ENCODE data around the gene ANTXRL.
"Not testable (repeated sequence)": the region's sequence is repeated elsewhere in the genome, so short reads cannot be mapped to it uniquely, and the experiment has no call there.

ANTXRL gene

DNA sequence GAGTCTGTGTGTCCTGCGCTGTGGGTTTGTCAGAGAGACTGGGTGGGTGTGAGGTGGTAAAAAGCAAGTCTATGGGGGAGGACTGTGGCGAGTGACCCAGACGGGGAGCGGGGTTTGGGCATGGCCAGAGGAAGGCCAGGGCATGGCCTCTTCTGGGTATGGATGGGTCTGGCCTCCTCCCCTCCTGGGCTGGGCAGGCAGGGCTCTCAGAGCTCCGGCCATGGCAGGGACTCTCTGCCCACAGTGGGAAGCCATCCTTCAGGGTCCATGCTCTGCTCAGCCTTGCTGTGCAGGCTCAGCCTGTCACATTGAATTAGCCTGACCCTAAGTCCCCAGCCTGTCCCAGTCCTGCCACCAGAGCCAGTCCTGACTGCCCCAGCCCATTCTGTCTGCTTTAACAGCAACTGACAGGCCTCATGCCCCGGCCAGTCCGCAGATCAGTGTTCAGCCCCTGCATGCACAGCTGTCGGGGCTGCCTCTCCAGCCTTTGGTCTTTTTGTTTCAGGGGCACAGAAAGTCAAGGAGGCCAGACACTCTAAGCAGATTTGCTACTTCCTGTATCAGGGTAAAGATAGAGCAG, 7.9 kb downstream of the ANTXRL start:
- no peak for DNase-seq (ENCODE audit: low read depth)

DNA sequence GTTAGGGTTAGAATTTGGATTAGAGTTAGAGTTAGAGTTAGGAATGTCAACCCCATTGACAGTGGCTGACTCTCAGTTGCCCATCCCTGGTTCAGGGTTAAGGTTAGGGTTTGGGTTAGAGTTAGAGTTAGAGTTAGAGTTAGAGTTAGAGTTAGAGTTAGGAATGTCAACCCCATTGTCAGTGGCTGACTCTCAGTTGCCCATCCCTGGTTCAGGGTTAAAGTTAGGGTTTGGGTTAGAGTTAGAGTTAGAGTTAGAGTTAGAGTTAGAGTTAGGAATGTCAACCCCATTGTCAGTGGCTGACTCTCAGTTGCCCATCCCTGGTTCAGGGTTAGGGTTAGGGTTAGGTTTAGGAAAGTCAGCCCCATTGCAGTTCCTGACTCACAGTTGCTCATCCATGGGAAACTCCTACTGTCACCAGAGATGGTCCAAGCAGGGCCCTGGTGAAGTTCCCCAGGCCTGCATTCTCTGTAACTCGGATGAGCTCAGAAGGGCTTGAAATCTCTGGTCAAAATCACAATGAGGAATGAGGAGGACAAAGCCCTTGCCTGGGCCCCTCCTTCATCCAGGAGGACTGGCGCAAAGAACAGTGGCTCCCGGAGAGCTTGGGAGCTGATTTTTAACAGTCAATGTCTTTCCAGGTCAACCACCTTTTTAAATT, 8.7 kb downstream of the ANTXRL start:
- DNase-seq (ENCODE audit: low read depth), result not testable (repeated sequence)

DNA sequence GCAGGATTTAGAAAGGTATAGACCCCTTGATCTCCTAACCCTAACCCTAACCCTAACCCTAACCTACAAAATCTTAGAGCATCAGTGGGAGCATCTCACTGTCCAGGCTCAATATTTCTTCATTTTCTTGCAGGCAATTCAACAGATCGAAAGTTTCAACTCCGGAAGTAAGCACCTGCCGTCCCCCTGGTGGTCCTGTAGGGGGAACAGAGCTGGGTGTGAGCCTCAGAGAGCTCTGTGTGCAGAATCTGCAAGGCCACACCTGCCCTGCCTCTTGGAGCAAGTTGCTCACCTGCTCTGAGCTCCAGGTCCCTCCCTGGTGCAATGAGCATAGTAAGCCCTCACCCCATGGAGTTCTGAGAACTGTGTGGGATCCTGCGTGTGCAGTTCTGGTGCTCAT, 9.3 kb downstream of the ANTXRL start:
- not testable (repeated sequence) for DNase-seq (ENCODE audit: low read depth)

DNA sequence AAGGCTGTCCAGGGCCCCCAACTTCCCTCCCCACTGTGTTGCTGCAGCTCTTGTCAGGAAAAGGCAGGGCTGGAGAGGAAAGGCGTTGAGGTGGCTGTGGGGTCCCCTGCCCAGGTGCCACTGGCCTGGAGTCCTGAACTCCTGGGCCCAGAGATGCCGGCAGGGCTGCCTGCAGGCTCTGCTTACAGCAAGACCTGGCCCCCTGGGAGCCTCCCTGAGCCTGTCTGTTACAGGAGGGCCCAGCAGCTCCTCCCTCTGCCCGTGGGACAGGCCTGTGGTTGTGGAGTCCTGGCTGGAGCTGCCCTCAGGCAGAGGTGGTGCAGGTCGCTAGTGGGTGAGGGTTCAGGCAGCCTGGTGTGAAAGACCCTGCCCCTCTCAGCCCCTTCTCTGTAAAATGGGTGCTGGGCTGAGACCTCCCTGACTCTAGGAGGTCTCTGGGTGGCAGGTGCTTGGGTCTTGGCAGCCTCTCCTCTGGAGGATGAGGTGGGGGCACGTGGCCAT, 9.9 kb downstream of the ANTXRL start:
- no peak for DNase-seq (ENCODE audit: low read depth)

DNA sequence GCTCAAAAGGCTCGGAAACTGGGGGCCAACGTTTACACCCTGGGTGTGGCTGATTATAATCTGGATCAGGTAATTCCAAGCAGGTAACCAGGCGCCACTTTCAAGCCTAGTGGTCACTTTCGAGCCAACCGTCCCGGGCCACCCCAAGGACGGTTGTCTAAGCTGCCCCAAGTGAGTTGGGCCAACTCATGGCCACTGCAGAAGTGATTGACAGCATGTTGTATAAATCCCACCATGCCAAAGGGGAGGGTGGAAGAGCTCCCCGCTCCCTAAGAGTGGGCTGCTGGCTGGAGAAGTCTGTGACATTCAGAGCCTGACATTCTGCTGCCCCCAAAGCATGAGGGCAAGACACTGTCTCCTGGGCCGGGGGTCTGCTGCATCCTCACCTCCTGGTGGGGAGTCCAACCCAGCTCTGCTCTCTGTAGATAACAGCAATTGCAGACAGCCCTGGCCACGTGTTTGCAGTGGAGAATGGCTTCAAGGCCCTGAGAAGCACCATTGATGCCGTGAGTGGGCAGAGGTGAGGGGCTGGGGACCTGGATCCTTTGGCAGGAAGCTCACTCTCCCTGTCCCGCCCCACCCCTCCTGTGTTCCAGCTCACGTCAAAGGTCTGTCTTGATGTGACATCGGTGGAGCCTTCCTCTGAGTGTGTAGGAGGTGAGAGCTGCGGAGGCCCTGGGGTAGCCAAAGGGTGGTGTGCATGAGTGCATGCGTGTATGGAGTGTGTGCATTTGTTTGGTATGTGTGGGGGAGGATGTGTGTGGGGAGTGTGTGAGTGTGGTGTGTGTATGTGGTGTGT, 10.8 kb downstream of the ANTXRL start:
- no peak for DNase-seq (ENCODE audit: low read depth)

DNA sequence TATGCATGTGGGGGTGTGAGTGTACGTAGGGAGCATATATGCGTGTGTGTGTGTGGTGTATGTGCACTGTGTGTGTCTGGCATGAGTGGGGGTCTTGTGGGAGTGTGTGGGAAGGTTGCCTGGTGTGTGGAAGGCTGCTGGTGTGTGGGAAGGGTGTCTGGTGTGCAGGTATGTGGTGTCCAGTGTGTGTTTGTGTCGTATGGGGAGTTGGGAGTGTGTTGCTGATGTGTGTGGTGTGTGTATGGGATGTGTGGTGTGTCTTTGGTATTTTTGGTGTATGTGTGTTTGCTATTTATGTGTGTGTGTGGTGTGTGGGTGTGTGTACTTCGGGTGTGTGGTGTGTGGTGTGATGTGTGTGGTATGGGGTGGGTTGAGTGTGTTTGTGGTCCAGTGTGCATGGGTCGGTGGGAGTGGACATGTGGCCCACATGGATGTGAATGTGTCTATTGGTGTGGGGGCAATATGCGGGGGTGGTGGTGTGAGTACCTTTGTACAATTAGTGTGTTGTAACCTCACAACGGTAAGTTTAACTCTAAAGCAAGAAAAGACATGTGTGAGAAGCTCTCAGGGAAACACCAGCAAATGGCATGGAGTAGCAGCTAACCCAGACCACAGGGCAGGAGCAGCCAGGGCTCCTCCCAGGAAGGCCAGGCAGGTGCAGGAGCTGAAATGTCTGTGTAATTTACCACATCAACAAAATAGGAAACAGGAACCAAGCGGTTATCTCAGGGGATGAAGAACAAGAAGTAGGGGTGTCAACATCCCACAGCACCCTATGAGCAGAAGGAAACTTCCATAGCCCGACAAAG, 11.9 kb downstream of the ANTXRL start:
- DNase-seq (ENCODE audit: low read depth), result no peak

DNA sequence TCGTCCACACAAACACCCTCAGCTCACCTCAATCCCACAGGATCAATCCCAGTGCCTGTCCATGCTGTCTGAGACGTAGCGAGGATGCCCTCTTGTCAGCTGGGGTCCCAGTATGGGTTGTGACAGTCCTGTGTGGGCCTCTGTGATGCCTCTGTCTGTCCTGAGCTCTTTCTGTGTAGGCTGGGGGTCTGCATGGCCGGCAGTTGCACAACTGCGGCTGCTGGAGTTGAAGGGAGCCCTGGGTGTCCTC, 12.4 kb downstream of the ANTXRL start:
- no peak for DNase-seq (ENCODE audit: low read depth)

DNA sequence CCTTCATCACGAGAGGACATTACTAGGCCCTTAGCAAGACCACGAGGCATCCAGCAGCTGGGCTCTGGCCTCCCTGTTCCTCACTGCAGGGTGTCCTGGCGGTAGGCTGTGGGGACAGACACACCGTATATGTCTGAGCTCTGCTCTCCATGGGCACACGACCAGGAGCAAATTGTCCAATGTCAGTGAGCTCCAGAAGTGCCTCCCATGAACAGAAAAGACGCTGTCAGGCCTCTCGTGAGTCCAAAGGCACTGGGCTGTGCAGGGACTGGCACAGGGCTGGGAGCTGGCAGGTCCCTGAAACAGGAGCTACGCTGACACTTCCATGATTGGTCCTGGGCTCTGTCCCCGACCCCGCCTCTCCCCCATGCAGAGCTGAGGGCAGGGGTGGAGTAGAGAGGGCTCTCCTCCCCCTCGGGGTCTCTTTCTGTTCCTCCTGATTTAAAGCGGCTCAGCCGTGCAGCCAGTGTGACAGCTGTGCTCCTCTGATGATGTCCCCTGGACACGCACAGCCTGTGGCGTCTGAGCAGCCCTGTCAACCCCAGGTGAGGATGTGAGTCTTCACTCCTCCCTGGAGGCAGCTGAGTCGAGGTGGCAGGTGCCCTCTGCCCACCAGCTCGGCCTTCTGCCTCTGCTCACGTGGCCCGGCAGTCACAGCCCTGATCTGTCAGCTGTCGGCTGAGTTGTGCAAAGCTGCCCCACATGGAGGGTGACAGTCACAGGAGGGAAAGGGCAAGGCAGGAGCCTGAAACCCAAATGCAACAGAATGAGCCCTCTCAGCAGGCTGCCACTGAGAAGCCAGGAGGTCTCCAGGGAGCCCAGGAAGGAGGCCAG, 13.0 kb downstream of the ANTXRL start:
- no peak for DNase-seq (ENCODE audit: low read depth)

DNA sequence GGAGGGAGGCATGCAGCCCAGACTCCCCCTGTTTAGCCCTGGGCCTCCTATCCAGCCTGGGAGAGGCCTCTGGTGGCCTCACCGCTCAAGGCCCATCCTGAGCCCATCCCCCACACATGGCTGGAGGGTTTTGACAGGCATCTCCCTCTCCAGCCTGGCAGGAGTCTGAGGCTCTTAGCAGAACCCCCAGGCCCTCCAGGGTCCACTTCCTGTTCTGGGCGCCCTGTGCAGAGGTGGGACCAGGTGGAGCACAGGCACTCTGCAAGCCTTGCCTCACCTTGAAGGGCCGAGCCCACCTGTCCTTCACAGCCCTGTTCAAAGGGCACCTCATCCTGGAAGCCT, 13.5 kb downstream of the ANTXRL start:
- DNase-seq (ENCODE audit: low read depth), result not testable (repeated sequence)

DNA sequence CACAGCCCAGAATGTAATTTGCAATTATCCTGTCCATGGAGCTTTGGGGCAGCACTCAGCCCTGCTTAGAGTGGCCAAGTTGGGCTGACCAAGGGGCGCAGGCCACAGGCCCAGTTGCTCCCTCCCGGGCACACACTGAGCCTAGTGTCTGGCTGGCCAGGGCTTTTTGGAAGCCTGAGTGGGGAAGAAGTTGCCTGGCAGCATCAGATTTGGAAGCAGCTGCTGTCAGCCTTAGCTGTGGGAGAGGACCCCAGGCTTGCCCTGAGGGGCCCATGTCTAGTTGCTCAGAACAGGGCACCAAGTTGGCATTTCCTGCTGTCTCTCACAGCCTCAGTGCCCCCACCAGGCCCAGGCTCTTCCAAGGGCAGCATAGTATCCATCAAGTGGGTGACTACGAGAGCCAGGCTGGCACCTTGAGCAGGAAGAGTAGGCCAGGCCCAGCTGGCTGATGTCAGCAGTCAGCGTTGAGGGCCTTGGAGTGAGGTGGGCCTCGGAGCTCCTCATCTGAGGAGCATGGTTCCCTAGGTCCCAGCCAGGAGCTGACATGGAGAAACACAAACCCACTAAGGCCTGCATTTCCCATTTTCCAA, 14.4 kb downstream of the ANTXRL start:
- DNase-seq (ENCODE audit: low read depth), result no peak

DNA sequence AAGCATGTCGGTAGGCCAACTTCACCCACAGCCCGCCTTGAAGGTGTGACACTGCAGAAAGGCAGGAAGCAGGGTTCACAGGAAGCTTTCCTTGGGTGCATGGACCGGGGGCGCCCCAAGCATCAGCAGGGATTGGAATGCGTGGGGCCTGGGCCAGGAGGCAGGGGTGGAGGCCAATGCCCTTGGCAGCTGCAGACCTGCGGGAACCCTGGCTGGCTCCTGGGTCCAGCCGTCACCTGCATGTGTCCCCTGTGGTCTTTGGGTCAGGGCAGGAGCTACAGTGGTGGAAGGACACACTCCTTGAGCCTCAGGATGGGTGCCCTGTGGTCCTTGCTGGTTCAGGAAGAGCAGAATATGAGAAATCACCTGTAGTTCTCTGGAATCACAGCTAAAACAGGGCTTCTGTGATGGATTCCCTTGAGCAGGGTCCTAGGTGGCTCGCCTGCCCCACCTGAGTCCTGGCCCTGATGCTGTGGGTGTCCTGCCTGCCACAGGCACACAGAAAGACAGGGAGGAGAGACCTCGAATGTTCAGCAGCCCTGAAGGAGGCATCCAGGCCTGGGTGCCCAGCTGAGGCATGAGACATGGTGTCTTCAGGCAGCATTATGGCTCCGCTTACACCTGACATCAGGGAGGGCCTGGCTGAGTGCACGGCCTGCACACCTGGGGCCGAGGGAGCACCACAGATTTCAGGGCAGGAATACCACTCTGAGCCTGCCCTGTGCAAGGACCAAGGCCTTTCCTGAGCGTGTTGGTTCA, 15.1 kb downstream of the ANTXRL start:
- no peak for DNase-seq (ENCODE audit: low read depth)

DNA sequence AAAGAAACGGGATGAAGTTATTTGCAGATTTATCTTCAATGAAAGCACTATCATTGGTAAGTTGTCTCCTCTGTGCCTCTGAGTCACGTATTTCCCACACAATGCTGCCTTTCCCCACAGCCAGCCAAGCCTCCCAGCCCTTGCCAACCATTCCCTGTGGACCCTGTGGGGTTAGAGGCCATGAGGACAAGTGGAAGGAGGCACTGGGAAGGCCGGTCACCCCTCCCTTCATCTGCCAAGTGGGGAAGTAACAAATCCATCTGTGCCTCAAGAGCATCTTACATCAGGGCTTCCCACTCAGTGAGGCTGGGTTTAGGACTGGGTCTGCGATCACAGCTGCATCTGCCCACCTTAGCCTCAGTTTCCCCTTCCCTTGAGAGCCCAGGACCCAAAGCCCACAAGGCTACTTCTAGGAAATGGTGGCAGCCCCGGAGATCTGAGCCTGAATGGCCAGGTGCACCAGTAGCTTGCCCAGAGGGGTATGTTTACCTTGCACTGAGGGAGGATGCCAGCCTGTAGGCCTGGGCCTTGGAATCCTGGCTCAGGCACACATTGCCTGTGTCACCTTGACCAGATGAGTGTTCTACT, 16.1 kb downstream of the ANTXRL start:
- not testable (repeated sequence) for DNase-seq (ENCODE audit: low read depth)

DNA sequence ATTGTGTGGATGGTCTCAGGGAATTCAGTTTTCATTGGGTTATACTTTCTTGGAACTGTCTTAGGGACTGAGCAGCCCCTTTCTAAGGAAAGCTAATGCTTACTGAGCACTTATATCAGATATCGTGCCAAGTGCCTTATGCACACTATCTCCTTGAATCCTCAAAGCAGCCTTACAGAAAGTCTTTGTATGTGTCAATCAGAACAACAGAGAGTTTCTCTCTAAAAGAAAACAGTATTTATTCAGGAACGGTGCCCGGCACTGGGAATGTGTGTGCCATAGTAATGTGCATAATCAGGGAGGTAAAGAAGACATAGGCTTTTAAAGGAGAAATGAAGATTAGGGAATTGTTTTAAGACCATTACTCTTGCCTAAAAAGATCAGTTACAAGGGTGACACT, 17.3 kb downstream of the ANTXRL start:
- DNase-seq (ENCODE audit: low read depth), result no peak

DNA sequence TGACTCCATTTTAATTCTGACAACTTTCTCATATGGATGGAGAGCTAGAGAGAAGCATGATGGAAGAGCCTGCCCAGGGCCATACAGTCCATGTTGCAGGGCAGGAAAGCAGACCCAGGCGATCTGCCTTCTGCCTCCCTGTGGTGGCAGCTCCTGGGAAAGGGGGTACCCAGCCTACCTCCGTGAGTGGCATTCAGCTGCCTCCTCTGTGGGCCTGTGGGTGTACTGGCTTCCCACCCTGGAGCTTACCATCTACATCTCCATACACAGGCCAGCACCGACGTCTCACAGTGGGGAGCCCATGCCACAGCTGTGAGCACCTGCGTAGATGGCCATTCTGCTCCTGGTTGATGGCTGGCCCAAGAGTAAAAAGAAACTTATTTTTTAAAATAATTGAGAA, 17.9 kb downstream of the ANTXRL start:
- not testable (repeated sequence) for DNase-seq (ENCODE audit: low read depth)

DNA sequence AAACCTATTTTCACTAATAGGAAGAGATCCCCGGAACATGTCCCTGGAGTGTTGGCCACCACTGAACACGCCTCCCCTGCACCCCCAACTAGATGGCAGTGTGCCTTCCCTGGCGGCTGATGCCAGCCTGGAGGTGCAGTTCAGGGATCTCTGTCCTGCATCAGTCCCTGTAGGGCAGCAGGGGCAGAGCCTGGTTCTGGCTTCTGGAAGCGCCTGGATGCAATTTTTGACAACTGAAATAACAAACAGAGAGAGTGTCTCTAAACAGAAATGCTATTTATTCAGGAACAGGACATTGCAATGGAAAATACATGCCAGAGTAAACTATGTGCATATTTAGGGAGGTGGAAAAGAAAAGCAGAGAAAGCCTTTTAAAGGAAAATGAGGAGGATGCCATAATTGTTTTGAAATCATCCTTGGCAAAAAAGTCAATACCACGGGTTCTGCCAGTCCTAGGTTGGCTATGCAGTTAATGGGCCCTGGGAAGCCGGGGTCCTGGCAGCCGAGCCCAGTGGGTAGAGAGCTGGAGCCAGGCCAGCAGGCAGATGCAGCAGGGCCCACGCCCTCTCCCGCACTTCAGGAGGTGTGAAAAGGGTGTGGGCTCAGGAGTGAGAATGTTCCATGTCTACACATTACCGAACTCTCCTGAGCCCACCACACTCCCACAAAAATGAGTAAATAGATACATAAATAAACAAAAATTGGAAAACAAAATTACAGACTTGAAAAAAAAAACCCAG, 18.5 kb downstream of the ANTXRL start:
- DNase-seq (ENCODE audit: low read depth), result no peak

DNA sequence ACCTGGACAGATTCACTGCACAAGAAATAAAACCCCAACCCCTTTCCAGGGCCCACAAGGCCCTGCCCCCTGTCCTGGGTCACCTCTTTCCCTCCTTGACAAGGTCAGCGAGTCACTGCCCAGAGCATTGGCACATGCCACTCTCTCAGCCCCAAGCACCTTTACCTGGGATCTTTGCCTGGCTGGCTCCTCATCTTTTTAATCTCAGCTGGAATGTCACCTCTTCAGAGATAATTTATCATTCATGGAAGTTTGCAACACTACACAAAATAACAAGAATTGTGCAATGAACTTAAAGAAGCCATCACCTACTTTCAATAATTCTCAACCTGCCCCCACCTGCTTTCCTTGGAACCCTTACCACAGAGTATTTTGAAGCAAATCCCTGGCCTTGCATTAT, 19.2 kb downstream of the ANTXRL start:
- DNase-seq (ENCODE audit: low read depth), result no peak

DNA sequence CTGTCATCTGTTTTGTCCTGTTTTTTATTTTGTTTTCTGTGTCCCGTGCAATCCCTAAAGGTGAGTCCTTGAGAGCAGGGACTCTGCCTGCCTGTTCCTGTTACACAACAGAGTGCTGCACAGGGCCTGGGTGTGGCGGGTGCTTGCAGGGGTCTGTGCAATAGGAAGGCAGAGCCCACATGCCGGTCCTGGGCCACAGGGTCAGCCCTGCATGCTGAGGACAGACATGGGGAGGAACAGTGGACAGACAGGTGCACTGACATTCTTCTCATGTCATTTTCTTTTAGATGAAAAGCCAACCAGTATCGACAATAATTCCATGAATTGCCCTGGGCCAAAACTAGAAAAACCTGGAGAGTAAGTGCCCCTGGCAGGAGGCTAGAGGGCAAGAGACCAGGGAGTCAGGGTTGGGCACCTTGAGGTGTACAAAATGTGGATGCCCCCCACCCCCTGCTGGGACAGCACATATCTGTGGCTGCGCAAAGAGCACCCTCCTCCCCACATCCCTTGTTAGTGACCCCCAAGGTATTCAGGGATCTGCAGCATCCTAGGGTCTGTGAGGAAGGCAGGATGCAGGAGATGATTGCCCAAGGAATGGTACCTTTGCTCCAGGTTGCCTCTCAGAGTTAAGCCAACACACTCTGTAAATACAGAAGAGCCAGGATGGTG, 19.9 kb downstream of the ANTXRL start:
- DNase-seq (ENCODE audit: low read depth), result no peak

DNA sequence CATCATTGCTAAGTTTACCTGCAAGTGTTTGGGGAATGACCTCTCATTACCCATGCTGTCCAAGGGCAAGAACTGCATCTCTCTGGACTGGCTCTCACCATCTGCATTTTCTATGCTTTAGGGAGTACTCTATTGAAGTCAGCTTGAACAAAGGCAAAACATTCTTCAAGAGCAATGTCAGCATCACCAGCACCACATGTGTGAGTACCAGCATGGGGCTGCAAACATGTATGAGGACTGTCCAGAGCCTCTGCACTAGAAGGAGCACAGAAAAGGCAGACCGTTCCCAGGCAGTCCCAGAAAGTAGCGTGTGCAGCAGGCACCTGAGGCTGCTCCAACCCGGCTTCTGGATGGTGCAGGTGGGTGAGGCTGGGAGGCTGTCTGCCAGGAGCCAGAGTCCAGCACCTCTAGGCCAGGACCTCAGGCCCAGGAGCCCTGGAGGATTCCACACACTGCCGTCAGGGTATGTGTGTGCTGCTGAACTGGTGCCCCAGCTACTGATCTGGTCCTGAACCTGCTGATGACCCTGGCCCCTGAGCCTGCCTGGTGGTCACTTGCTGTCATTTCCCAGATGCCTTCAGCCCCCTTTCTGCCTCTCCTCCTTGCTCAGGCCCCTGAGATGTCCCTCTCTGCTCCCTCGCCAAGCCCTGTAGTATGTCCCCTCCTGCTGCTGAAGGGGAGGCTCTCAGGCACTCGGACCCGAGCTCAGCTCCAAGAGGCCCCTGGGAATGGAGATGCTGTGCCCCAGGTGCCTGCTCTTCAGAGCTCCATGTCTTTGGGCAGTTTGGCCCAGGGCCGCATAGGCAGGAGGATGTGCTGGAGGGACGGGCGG, 20.7 kb downstream of the ANTXRL start:
- DNase-seq (ENCODE audit: low read depth), result no peak
